Astrocyte of the spinal cord (primary cell): ENCODE results near the gene TPMT.

Source experiments
- DNase-seq: peaks from one replicate; pipeline ENCODE4 v3.0.0; 2011; ENCODE audit warnings: low read depth, low spot score
- H3K4me3 ChIP-seq: 2 replicates; pipeline ENCODE4 v1.5.1; 2011; ENCODE audit warnings: low read depth, mild to moderate bottlenecking, low read length, moderate library complexity
- in situ Hi-C: cut with HindIII; loops from 2 replicates; pipeline ENCODE4 v1.10.0; 2017; ENCODE audit warnings: low sequenced_read_pairs
- TF ChIP-seq, protein P1 (sequence below): IDR thresholded peaks from 2 replicates; pipeline ENCODE4 v1.5.1; 2012; ENCODE audit warnings: low read depth, mild to moderate bottlenecking, low read length, inconsistent platforms

TPMT gene

GRCh38 chr6:18154507-18155149, at the start of gene TPMT:
TPMT (minus strand) TSS chr6:18155077; CDS start chr6:18149127, 5,950 bp downstream.
- DNase-seq: no peak
- TF ChIP-seq, protein P1, sequence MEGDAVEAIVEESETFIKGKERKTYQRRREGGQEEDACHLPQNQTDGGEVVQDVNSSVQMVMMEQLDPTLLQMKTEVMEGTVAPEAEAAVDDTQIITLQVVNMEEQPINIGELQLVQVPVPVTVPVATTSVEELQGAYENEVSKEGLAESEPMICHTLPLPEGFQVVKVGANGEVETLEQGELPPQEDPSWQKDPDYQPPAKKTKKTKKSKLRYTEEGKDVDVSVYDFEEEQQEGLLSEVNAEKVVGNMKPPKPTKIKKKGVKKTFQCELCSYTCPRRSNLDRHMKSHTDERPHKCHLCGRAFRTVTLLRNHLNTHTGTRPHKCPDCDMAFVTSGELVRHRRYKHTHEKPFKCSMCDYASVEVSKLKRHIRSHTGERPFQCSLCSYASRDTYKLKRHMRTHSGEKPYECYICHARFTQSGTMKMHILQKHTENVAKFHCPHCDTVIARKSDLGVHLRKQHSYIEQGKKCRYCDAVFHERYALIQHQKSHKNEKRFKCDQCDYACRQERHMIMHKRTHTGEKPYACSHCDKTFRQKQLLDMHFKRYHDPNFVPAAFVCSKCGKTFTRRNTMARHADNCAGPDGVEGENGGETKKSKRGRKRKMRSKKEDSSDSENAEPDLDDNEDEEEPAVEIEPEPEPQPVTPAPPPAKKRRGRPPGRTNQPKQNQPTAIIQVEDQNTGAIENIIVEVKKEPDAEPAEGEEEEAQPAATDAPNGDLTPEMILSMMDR: no peak
- in situ Hi-C loops: no loop called here
- peak within 1 kb of the TSS; percentile 98 for H3K4me3 ChIP-seq

- in situ Hi-C loops: no loop called here
- peak; percentile 30 for DNase-seq
- TF ChIP-seq, protein P1: no peak
Measured at GRCh38 chr6:18203786-18204185, 48.9 kb upstream of the TPMT start.

GRCh38 chr6:18192026-18192425, 37.1 kb upstream of the TPMT start:
- DNase-seq: no peak
- in situ Hi-C loops: no loop called here
- TF ChIP-seq, protein P1: no peak
- H3K4me3 ChIP-seq: no peak overlapping the region

More at GRCh38 chr6:18203786-18204185, 48.9 kb upstream of the TPMT start:
- H3K4me3 ChIP-seq: no peak overlapping the region

DNA sequence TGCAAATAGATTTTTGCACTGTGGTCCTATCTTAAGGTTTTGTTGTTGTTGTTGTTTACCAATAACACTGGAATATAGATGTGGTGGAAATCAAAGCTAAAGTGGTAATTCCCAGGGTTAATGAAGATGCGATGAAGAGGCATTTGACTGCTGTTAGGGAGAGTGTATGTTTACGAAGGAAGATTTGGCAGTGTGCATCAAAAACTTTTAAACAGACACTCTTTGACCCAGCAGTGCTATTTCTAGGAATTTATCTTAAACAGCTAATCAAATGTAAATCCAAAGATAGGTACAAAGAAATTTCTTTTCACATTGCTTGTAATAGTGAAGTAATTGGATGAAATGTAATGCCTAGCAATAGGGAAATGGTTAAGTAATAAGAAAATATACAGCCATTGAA, 34.3 kb upstream of the TPMT start:
- in situ Hi-C loops: no loop called here
- no peak for DNase-seq
- H3K4me3 ChIP-seq: no peak overlapping the region
- TF ChIP-seq, protein P1: no peak

DNA sequence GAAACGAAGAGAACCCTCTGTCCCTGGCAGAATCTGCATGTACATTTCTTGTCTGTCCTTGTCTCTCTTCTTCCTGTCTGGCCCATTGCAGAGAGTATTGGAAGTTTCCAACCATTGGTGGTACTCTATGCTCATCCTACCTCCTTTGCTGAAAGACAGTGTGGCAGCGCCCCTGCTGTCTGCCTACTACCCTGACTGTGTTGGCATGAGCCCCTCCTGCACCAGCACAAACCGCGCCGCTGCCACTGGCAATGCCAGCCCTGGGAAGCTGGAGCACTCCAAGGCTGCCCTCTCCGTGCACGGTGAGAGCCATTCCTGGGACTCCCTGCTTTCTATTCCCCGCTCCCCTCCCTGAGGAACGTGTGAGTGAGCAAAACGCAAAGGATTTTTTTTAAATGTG, 32.8 kb upstream of the TPMT start:
- in situ Hi-C loops: no loop called here
- DNase-seq: no peak
- H3K4me3 ChIP-seq: no peak overlapping the region
- TF ChIP-seq, protein P1: no peak

- no peak for DNase-seq
Measured at GRCh38 chr6:18186540-18187250, 31.8 kb upstream of the TPMT start.

More at GRCh38 chr6:18186540-18187250, 31.8 kb upstream of the TPMT start:
- no peak overlapping the region for H3K4me3 ChIP-seq
- TF ChIP-seq, protein P1: no peak
- in situ Hi-C loops: no loop called here
